NAMALWA (cell line): ENCODE results near the gene OVAAL.
"Not testable (repeated sequence)": the region's sequence is repeated elsewhere in the genome, so short reads cannot be mapped to it uniquely, and the experiment has no call there.

Experiments
- DNase-seq: peaks from one replicate; pipeline ENCODE4 v3.0.0-alpha.2; 2015; ENCODE audit warnings: low spot score

The OVAAL gene

GRCh38 chr1:180540697-180541594, 17.8 kb upstream of the OVAAL start:
- no peak for DNase-seq

GRCh38 chr1:180542113-180542837, 16.5 kb upstream of the OVAAL start:
- DNase-seq: no peak

GRCh38 chr1:180542838-180543145, 16.0 kb upstream of the OVAAL start:
- no peak for DNase-seq

DNA sequence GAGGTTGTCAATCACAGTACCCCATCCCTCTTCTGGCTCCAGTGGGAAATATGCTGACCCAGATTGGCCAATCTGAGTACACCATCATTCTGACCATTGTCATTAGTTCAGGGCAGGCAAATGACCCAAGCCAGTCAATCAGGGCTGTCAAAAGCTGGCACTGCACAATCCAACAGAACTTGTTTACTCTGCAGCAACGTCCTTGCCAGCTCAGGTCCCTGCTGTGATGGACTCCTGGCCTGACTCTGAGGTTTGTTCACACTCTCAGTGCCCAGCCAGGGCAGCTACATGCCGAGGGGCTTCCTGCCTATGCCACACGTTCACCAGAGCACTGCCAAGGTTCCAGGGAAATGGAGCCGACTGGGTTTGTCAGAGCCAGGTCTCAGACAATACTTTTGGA, 14.7 kb upstream of the OVAAL start:
- DNase-seq: no peak

DNA sequence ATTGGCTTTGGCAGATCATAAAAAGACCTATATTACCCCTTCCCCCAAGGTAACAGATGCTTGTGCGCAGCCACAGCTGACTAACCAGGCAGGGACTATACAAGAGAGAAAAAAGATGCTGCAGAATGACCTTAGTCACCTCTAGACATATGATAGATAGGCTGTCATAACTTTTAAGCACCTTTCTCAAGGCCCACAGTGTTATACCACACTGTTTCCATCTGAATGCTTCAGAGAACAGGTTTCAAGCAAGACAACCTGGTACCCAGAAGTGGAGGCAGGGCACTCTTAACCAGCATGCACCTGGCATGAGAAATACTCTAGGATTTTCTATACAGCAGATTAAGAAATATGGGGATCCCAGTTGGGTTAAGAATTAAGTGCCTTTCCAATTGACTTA, 12.8 kb upstream of the OVAAL start:
- no peak for DNase-seq

GRCh38 chr1:180548686-180549317, 10.0 kb upstream of the OVAAL start:
- no peak for DNase-seq

GRCh38 chr1:180549770-180550169, 9.0 kb upstream of the OVAAL start:
- DNase-seq: not testable (repeated sequence)

- no peak for DNase-seq
Measured at GRCh38 chr1:180550241-180550640, 8.5 kb upstream of the OVAAL start.

DNA sequence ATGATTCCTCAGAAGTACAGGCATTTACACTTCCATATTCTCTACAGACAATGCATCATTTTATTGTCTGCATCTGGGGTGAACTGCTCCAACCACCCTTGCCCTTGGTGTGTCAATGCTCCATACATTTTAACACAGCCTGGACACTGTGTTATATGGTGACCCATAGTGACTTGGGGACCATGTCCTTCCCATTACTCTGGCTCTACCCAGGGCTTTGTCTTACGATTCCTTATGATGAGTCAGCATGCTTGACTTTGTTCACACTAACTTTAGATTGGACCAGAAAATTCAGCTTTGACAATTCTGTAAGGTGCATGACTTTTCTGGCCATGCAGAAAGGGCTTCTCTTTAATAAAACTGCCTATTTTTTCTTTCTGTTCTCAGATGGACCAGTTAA, 6.8 kb upstream of the OVAAL start:
- DNase-seq: no peak

DNA sequence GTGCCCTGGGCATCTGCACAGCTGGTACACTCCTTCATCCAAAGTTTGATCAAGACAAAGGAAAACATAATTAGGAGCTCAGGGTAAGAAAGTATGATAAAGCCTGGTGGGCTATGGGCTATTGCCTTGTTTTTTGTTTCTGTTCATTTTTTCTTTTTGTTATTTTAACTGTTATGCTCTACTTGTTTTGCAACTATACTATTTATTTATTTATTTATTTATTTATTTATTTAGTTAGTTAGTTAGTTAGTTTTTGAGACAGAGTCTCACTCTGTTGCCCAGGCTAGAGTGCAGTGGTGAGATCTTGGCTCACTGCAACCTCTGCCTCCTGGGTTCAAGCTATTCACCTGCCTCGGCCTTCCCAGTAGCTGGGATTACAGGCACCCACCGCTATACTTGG, 5.7 kb upstream of the OVAAL start:
- DNase-seq: not testable (repeated sequence)

- no peak for DNase-seq
Measured at GRCh38 chr1:180555411-180555810, 3.4 kb upstream of the OVAAL start.

- DNase-seq: no peak
Measured at GRCh38 chr1:180560200-180560867, 1.6 kb downstream of the OVAAL start.

DNA sequence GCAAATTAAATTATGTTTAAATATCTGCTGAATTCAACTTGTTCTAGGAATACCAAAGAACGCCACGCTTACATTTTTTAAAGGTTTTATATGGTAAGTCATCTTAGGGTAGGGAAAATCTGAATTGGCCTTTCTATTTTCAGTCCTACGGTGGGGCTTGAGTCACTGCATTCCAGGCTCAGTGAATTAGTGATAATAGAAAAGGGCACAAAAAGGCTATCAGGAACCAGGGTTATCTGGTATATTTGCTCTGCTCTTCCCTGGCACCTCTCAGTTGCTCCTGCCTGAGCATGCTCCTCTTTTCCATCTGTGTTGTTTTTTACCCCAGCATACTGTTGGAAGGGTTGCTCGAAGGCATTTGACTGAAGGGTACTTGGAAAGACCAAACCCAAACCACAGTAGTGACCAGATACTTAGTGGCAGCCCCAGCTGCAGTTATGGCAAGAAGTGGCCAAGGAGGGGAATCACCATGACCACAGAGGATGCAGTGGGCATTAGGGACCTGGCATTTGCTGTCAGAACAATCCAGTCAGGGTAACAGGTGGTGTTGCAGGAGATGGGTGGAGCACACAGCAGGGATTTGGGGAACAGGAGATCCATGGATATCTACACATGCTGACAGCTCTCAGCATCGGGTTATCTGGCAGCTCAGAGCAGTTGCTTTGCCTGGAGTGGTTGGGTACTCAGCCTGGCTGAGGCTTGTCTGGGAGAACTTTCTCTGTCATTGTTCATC, 2.3 kb downstream of the OVAAL start:
- DNase-seq: no peak

DNA sequence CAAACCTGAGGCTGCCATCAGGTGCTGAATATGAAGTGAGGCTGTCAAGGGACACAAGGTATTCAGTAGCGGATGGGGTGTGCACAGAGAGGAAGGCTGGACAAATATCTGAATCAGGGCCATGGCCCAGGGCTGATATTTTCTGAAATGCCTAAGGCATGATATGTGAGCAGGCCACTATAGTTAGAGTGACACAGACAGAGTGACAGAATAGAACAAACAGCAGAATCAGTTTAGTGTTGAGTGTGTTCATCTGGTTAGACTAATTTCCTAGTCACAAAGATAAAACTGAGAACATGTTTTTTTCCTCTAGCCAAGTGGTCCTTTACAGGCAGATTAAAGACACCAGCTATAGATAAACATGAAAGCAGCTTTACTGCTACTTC, 3.9 kb downstream of the OVAAL start:
- no peak for DNase-seq

- no peak for DNase-seq
Measured at GRCh38 chr1:180563026-180563827, 4.5 kb downstream of the OVAAL start.

DNA sequence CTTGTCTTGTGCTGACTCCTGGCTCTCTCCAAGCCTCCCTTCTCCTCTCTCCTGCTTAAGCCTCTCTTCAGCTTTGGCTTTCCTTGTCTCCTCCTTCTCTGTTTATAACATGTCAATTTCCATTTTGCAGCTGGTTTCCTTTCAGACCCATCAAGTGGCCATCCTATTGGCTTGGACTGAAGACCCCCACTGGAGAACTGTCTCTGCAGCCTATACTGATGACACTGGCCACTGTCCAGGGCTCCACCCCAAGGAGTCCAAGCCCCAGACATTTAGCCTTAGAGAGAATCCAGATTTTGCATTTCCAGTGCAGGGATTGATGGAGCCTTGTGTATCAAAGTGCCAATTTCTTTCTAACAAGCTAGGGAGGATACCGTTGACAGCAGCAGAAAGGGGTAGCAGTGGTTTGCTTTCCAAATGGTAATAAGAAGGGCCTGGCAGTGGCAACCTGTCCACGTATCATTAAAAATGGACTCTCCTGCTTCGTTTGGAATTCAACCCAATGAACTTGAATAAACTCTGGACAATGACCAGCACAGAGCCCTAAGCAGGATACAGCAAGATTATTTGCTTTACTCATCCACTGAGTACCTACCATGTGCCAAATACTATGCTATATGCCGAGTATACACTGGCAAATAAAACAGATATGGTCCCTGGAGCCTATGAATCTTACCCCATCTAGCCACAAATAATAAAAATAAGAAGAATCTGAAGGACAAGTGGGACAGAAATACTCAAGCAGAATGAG, 6.5 kb downstream of the OVAAL start:
- DNase-seq: no peak

- DNase-seq: no peak
Measured at GRCh38 chr1:180566026-180566425, 7.3 kb downstream of the OVAAL start.

DNA sequence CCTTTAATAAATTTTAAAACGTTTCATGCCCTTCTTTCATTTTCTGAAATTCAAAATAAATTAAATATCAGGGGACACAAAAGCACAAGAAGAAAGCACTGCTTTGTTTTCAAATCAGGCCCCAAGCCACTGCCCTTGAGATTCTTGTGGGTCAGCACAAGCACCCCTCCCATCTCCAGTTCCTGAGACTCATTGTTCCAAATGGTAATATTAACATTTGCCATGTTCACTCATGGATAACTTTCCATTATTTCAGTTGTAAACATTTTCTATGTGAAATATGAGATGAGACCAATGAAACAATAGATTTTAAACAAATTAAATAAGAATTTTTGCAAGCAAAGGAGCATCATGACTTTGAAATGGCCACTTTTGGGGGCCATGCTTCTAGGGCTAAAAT, 7.7 kb downstream of the OVAAL start:
- DNase-seq: no peak

DNA sequence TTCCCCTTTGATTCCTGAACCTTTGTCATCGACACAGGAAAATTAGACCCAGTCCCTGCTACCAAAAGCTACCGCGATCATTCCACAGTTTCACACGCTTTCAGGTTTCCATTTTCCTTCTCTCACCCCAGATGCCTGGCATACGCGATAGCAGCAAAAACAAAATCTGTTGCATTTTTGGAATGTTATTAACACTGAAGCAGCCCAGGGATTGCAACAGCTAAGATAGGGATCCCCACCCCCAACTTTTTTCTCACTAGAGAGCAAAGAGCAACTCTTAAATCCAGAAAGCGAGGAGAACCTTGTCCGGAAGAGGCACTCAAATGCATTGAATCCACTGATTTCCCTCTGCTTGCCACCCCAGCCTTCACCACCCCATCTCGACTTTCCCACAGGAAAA, 8.9 kb downstream of the OVAAL start:
- no peak for DNase-seq

DNA sequence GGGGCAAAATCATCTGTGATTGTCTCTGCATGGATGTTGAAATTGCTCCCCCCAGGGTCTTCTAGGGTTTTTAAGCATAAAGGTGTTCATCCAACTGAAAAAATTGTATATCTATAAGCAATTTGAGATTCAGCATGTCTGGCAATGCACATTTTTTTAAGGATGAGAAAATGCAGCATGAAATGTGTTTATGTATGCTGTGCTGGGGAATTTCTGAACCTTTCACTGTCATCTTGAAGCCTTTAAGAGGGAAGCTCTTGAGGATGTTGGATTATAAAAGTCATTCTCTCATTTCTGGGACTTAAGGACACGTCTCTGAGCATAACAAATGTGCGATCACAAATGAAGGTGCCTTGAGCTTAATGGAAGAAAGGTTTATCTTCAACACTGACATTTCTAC, 9.4 kb downstream of the OVAAL start:
- DNase-seq: no peak
